Measurements from ENCODE around the gene SMAD3.

Gene SMAD3

GRCh38 chr15:67095912-67096311 lies 30.5 kb downstream of the SMAD3 start:
- DNase-seq (ENCODE audit: low spot score): no peak
- POLR2A ChIA-PET (ENCODE audit: low non-redundant PET): no interaction called here
- no peak for TF ChIP-seq CTCF (conservative IDR thresholded peaks at IDR 0.05; ENCODE audit: low read depth)
- H3K27ac ChIP-seq: peak overlapping the region; percentile 74
- CTCF ChIA-PET: no interaction called here

- CTCF ChIA-PET: interaction anchor here (0.7 kb wide), 1 partner anchor 82 kb away, joined by 3 read pairs; no protein-coding TSS in a partner anchor
- no peak for DNase-seq (ENCODE audit: low spot score)
- POLR2A ChIA-PET (ENCODE audit: low non-redundant PET): no interaction called here
- H3K27ac ChIP-seq: peak overlapping the region; percentile 18; the same call in 1 of the 2 replicates
- TF ChIP-seq CTCF (conservative IDR thresholded peaks at IDR 0.05; ENCODE audit: low read depth): no peak
Observed at GRCh38 chr15:67096546-67097294, 31.3 kb downstream of the SMAD3 start.

GRCh38 chr15:67097424-67097823 lies 32.0 kb downstream of the SMAD3 start:
- TF ChIP-seq CTCF (conservative IDR thresholded peaks at IDR 0.05; ENCODE audit: low read depth): no peak
- ChIA-PET POLR2A (ENCODE audit: low non-redundant PET) (no interaction called here), CTCF (interaction anchor here (0.7 kb wide), 1 partner anchor 81 kb away, joined by 3 read pairs; no protein-coding TSS in a partner anchor)
- H3K27ac ChIP-seq: peak overlapping the region; percentile 18; the same call in 1 of the 2 replicates
- DNase-seq (ENCODE audit: low spot score): no peak

- DNase-seq (ENCODE audit: low spot score): no peak
- no peak for TF ChIP-seq CTCF (conservative IDR thresholded peaks at IDR 0.05; ENCODE audit: low read depth)
- peak overlapping the region; percentile 84 for H3K27ac ChIP-seq
- ChIA-PET CTCF (no interaction called here), POLR2A (ENCODE audit: low non-redundant PET) (no interaction called here)
Observed at GRCh38 chr15:67097930-67098740, 32.7 kb downstream of the SMAD3 start.

GRCh38 chr15:67098768-67099282 lies 33.4 kb downstream of the SMAD3 start:
- CTCF ChIA-PET: no interaction called here
- H3K27ac ChIP-seq: peak overlapping the region; percentile 84
- no peak for DNase-seq (ENCODE audit: low spot score)
- POLR2A ChIA-PET (ENCODE audit: low non-redundant PET): no interaction called here
- no peak for TF ChIP-seq CTCF (conservative IDR thresholded peaks at IDR 0.05; ENCODE audit: low read depth)

- DNase-seq (ENCODE audit: low spot score): no peak
- POLR2A ChIA-PET (ENCODE audit: low non-redundant PET): no interaction called here
- TF ChIP-seq CTCF (conservative IDR thresholded peaks at IDR 0.05; ENCODE audit: low read depth): no peak
- CTCF ChIA-PET: no interaction called here
- no peak overlapping the region for H3K27ac ChIP-seq
Observed at GRCh38 chr15:67100124-67100791, 34.9 kb downstream of the SMAD3 start.
